GM19463 (cell line): ENCODE data around the gene ERCC4.

Source experiments
- ATAC-seq: cut with Tn5 transposase; IDR thresholded peaks from one replicate; pipeline ENCODE4 v1.9.1; 2021; ENCODE audit warnings: mild to moderate bottlenecking, moderate library complexity; ENCODE audit not compliant: unreplicated experiment

ERCC4 gene

DNA sequence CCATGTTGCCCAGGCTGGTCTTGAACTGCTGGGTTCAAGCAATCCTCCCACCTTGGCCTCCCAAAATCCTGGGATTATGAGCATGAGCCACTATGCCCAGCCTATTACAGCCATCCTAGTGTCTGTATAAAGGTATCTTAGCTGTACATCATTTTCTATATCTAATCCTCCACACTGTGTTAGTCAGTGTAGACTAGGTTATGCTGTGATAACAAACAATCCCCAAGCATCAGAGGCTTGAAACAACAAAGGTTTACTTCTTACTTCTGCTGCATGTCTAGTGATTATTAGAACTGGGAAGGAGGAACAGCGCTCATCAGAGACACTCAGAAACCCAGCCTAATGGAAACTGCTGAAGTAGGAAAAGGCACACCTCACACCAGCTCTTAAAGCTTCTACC lies 68.1 kb downstream of the ERCC4 start:
- ATAC-seq = no peak

DNA sequence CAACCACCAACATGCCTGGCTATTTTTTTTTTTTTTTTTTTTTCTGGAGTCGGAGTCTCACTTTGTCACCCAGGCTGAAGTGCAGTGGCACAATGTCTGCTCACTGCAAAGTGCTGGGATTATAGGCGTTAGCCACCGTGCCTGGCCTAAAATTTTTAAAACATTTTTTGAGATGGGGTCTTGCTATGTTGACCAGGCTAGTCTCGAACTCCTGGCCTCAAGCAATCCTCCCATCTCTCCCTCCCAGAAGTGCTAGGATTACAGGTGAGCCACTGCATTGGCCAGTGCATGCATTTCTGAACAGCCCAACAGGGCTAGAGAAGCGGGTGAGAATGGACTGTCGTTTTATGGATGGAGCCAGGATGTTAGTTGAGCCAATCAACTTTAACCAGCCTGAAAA lies 72.4 kb downstream of the ERCC4 start:
- no peak for ATAC-seq

DNA sequence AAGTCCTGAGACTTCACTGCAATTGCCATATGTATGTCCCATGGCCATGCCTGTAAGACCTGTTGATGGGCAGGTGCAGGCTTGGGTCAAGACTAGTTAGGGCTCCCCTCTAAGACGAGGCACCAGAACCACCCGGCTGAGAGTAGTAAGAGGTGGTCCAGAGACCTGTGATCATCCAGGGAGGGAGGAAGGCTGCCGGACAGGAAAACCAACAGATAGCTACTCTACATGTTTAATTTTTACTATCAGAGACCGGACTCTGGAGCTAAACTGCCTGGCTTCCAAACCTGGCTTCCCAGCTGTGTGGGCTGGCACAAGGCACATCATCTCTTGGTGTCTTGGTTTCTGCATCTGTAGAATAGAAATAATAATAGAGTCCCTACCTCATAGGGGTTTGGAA lies 73.0 kb downstream of the ERCC4 start:
- ATAC-seq = no peak

DNA sequence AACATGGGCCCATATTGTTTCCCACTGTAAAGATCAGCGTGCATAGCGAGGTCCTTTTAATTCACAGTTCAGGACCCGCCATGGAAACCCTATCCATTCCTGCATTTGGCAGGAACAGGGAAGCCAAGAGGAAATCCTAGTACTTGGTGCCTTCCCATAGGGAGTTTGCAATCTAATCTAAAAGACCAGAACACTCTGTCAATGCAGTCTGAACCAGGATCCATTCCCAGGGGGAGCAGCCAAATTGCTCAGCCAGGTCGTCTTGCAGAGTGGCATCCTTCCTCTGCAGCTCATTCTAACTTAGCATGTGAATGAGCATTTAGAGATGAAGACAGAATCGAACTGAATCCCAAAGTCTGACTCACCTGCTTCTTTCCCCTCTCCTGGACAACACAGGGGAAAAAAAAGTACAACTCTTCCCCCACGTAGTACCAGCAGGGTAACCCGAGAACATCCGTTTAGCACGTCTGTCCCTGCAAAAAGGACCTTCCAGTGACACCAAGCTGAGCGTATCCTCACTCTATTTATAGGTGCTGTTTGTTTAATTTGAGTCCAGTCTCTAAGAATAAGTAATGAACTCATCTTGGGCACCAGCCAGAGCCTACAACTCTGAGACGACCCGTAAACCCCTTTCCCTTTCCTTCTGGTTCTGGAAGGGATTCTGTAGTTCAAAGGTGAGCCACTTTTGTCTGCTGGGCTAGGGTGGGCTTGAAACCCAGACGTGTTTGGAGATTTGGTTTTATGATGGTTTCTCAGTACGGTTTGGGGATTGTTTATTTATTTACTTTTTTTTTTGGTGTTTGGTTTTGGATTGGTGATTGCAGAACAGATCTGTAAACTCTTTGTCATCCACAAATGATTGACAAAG lies 74.5 kb downstream of the ERCC4 start:
- no peak for ATAC-seq

DNA sequence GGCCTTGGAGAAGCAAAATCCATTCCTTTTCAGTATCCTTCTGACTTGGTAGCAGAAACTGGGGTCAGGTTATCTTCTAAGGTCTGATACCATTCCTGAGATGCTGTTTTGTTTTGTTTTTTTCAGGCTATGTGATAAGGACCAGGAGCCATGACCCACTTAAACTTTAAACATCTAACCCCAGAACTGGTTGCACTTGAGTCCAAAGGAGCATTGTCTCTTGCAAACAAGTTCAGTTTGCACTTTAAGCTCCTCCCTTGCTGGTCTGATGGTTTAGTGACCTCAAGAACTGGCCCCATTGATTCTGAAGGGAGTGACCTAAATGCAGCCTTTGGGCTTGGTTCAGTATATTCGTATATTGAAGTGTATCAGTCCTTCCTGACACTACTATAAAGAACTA lies 75.2 kb downstream of the ERCC4 start:
- no peak for ATAC-seq

DNA sequence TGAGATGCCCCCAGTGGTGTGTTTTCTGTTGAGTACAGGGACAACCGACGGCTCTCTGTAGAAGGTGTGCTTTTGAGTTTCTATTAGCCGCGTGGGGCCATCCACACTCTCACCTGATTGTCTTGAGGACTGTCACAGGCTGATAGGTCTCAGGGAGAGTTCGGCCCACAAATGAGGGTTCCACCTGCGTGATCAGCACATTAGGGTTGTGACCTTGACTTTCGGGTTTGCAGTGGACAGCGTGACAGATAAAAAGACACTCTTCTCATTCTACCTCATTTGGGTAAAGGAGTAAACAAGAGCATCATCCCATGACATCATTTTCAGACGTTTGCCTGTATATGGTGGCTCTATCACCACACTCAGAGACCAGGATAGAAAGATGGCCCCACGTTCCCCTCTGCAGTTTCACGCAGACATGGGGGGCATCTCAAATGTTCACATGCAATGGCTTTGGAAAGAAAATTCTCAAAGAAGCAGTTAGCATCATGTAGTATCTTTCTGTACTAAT lies 76.9 kb downstream of the ERCC4 start:
- ATAC-seq = no peak

DNA sequence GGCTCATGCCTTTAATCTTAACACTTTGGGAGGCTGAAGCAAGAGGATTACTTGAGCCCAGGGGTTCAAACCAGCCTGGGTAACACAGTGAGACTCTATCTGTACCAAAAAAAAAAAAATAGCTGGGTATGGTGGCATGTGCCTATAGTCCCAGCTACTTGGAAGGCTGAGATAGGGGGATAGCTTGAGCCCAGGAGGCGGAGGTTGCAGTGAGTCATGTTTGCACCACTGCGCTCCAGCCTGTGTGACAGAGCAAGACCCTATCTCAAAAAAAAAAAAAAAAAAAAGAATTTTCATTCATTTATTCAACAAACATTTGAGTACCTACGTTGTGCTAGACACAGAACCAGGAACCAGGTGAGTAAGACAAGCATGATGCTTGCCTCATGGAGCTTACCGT lies 77.6 kb downstream of the ERCC4 start:
- no peak for ATAC-seq

DNA sequence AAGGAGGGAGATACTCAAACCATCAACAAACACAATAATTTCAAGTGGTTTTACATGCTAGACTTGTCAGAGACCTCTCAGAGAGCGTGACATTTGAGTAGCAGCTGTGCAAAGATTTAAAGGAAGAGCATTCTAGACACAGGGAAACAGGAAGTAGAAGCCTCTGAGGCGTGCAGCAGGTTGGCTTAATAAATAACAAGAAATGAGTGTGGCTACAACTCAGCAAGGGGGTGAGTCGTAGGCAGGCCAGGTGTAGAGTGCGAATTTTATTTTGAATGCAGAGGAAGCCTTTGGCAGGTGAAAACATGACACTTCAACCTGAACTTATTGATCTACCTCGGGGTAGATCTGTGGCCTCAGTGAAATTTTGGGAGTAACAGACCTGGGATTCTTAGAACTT lies 78.0 kb downstream of the ERCC4 start:
- ATAC-seq = peak; percentile 91

DNA sequence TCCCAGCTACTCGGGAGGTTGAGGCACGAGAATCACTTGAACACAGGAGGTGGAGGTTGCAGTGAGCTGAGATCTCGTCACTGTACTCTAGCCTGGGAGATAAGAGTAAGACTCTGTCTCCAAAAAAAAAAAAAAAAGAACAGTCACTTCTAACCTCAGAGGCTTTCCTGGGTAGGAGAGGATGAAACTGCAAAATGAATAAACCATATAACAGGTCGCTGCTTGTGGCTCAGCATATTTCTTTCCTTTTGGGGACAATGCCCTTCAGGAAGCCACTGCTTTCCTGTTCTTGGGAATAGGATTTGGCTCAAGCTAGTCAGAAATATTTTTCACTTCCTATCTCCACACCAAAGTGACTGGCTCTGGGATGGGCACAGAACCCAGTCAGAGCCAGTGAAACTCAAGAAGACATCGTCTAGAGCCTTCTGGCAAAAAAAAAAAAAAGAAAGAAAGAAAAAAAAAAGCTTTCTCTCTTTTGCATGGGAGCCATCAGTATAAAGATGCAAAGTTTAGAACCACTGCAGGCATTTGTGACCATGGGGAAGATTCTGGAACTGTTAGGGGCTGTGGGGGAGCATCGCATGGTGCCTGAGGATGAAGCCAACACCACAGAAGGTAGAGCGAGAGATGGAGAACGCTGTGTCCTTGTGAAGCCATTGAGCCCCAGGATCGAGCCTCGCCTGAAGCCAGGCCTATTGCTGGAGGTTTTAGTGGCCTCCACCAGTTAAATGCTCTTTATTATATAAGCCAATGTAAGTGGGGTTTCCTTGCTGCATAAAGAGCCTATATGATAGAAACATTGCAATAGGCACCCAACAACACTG lies 79.3 kb downstream of the ERCC4 start:
- ATAC-seq = no peak

DNA sequence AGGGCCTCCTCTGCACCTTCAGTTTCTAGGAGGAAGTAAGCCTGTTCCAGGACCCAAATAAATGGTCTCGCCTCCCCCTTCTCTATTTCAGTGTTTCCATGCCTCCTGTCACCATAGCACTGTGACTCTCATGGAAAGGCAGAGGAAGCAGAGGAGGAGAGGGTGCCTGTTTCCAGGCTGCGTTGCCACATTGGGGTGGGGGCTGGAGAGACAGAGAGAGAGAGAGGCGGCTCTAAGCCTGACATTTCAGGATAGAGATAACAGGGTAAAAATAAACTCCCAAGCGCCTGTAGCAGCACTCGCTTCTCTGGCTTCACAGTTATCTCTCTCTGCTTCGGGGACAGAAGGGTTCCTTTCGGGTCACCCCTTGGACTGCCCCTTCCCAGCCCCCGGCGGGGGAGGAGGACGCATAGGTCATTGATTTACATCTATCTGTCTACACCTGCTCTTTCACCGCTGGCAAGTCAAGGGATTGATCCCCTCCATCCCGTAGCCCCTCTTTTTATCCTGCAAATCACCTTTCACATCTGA lies 80.0 kb downstream of the ERCC4 start:
- no peak for ATAC-seq

DNA sequence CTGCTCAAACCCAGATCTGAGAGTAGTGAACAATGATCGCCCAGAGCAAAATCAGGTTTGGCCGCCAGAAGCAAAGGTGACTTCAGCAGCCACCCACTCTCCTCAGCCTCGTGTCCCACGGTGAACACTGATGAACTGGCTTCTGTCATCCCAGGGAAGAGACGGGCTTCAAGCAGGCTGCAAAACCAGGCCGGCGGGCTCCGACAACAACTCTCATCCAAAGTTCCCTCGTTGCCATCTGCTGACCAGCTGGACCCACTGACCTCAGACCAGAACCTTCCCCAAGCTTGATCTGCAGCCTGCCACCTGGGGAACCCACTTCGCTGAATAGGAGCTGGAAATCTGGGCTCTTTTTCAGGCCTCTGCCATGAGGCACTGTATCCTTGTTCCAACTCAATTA lies 81.6 kb downstream of the ERCC4 start:
- ATAC-seq = no peak
